DND-41 (cell line): Measurements from ENCODE around the gene CENPU.
"Not testable (repeated sequence)": the region's sequence is repeated elsewhere in the genome, so short reads cannot be mapped to it uniquely, and the experiment has no call there.

Experiments used
- ATAC-seq: fragments of 200-7000 bp; cut with Tn5 transposase; 3 replicates; pipeline ENCODE4 v1.9.1; 2021; ENCODE audit warnings: low read depth; ENCODE audit not compliant: insufficient read depth
- DNase-seq: peaks from one replicate; pipeline ENCODE4 v3.0.0-alpha.2; 2020
- H2AFZ ChIP-seq: 2 replicates; pipeline ENCODE4 v1.6.0; 2012; ENCODE audit warnings: low read depth, low read length
- H3K27ac ChIP-seq: 2 replicates; pipeline ENCODE4 v1.5.1; 2012; ENCODE audit warnings: low read length, inconsistent platforms
- H3K27me3 ChIP-seq: fragments of 200-600 bp; sonication (generic); 2 replicates; pipeline ENCODE4 v1.6.0; 2012; ENCODE audit warnings: low read length, mild to moderate bottlenecking, inconsistent platforms; ENCODE audit not compliant: insufficient read depth, poor library complexity
- H3K36me3 ChIP-seq: 2 replicates; pipeline ENCODE4 v1.5.1; 2012; ENCODE audit warnings: low read length, inconsistent platforms; ENCODE audit not compliant: insufficient read depth
- H3K4me1 ChIP-seq: 2 replicates; pipeline ENCODE4 v1.5.1; 2012; ENCODE audit warnings: mild to moderate bottlenecking, low read length; ENCODE audit not compliant: insufficient read depth
- H3K4me2 ChIP-seq: 2 replicates; pipeline ENCODE4 v1.6.0; 2012; ENCODE audit warnings: mild to moderate bottlenecking, moderate library complexity, low read length, inconsistent platforms; ENCODE audit not compliant: insufficient read depth
- H3K4me3 ChIP-seq, 2 experiments: fragments of 200-600 bp in 1 of 2; shearing (Covaris generic) in 1 of 2; 2 replicates each; pipeline ENCODE4 v1.5.1; 2012 to 2016; ENCODE audit warnings: inconsistent platforms in 2 of 2, low read length in 2 of 2, mild to moderate bottlenecking in 2 of 2, low read depth in 1 of 2, moderate library complexity in 1 of 2
- H3K79me2 ChIP-seq: 2 replicates; pipeline ENCODE4 v1.6.0; 2012; ENCODE audit warnings: low read length, inconsistent platforms; ENCODE audit not compliant: insufficient read depth
- H3K9ac ChIP-seq: 2 replicates; pipeline ENCODE4 v1.6.0; 2012; ENCODE audit warnings: low read depth, mild to moderate bottlenecking, inconsistent platforms, low read length, moderate library complexity
- H3K9me3 ChIP-seq: 2 replicates; pipeline ENCODE4 v1.5.1; 2012; ENCODE audit warnings: low read length, moderate library complexity, mild to moderate bottlenecking, inconsistent platforms; ENCODE audit not compliant: insufficient read depth, severe bottlenecking
- H4K20me1 ChIP-seq: 2 replicates; pipeline ENCODE4 v1.6.0; 2012; ENCODE audit warnings: low read length; ENCODE audit not compliant: insufficient read depth
- EZH2 ChIP-seq: IDR thresholded peaks from 3 replicates; pipeline ENCODE4 v1.6.1; 2012; ENCODE audit warnings: borderline replicate concordance, low read depth, mild to moderate bottlenecking, moderate library complexity, low read length, inconsistent platforms; ENCODE audit not compliant: severe bottlenecking
- TF ChIP-seq, protein P1 (sequence below): IDR thresholded peaks from 2 replicates; pipeline ENCODE4 v1.5.1; 2012; ENCODE audit warnings: borderline replicate concordance, low read length, moderate library complexity, mild to moderate bottlenecking; ENCODE audit not compliant: poor library complexity, severe bottlenecking; ENCODE audit errors: extremely low read depth

The CENPU gene, protein sequence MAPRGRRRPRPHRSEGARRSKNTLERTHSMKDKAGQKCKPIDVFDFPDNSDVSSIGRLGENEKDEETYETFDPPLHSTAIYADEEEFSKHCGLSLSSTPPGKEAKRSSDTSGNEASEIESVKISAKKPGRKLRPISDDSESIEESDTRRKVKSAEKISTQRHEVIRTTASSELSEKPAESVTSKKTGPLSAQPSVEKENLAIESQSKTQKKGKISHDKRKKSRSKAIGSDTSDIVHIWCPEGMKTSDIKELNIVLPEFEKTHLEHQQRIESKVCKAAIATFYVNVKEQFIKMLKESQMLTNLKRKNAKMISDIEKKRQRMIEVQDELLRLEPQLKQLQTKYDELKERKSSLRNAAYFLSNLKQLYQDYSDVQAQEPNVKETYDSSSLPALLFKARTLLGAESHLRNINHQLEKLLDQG

DNA sequence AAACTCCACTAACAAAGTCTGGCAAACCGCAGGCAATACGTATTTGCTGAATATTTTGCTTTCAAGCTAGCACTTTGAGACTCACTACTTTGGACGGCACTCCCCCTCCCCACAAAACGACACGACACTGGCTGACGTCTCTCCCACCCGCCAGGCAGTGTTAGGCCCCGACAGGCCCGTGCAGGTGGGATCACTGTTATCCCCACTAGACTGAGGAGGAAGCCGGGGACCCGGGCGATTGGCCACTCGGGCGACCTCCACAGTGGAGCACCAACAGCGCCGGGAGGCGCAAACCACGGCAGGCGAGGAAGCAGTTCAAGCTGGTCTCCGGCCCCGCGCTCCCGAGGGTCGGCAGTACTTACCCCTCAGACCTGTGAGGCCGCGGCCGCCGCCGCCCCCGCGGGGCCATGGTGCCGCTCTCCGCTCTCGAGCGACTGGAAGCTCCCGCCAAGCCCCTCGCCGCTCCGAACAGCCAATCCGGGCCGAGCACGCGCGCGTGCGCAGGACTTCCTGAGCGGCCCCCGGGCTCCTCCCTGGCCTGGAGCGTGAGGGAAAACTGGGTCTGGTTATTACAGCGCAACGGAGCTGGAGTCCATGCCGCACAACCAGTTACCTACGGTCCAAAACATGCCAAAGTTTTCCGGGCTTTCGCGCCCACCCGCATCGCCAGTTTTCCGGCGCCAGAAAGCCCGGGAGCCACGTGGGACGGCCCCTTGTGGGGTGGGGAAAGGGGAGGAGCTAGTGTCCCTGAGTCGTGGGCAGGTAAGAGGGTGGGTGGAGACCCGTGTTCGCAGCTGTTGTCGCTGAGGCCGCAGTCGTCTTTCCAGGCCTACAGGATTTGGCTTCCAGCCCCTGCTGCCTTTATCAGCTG, at the start of gene CENPU:
Gene CENPU, minus strand, starts transcription at position 443 of the 871 bp plus-strand sequence. Its CDS starts 34 bp downstream, at position 409.
- Histone ChIP-seq H3K36me3 (peaks cover 37% of the 10 kb centered on the region), H3K27ac (peak within 1 kb of the TSS; percentile 99), H3K79me2 (peaks cover 50% of the 10 kb centered on the region), H4K20me1 (peaks cover 39% of the 10 kb centered on the region), H2AFZ (peak within 1 kb of the TSS; percentile 87), H3K4me2 (peak within 1 kb of the TSS; percentile 92), H3K4me1 (peaks cover 45% of the 10 kb centered on the region), H3K9ac (peak within 1 kb of the TSS; percentile 99), H3K4me3 (peak within 1 kb of the TSS; percentile 98 to 99), H3K9me3 (no peaks in the 10 kb centered on the region), H3K27me3 (no peaks in the 10 kb centered on the region)
- DNase-seq (peak; percentile 98), ATAC-seq (peak; percentile 87)
- TF ChIP-seq EZH2: no peak
- TF ChIP-seq, protein P1, sequence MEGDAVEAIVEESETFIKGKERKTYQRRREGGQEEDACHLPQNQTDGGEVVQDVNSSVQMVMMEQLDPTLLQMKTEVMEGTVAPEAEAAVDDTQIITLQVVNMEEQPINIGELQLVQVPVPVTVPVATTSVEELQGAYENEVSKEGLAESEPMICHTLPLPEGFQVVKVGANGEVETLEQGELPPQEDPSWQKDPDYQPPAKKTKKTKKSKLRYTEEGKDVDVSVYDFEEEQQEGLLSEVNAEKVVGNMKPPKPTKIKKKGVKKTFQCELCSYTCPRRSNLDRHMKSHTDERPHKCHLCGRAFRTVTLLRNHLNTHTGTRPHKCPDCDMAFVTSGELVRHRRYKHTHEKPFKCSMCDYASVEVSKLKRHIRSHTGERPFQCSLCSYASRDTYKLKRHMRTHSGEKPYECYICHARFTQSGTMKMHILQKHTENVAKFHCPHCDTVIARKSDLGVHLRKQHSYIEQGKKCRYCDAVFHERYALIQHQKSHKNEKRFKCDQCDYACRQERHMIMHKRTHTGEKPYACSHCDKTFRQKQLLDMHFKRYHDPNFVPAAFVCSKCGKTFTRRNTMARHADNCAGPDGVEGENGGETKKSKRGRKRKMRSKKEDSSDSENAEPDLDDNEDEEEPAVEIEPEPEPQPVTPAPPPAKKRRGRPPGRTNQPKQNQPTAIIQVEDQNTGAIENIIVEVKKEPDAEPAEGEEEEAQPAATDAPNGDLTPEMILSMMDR: peak; percentile 1

DNA sequence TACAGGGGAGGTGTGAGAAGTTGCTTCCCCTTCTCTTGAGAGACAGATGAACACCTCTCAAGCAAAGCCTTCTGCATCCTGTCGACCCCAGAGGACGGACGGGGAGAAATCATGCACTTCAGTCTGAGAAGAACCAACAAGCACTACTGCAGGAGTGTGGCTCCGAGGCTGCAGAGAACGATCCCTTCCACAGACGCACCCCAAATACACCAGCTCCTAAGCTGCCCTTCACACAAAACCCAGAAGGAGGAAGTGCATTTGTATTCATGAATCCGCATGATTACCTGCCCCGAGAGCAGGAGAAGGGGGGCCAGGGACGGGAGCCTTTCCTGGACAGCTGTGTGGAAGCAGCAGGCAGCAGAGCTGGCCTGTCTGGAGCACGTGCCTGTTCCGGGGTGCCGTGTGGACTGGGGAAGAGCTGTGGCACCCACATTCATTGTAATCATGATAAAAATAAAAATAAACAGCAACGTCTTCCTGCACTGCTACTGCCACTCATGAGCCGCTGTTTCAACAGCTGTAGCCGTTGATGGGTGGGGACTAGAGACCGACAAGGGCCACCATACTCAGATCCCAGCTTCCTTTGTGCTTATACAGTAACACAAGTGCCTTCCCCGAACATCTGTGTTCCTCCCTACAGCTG, 49.0 kb upstream of the CENPU start:
- Histone ChIP-seq H3K36me3 (no peaks in the 10 kb centered on the region), H3K27me3 (no peaks in the 10 kb centered on the region), H3K4me2 (no peak overlapping the region), H4K20me1 (no peaks in the 10 kb centered on the region), H3K4me1 (peaks cover 21% of the 10 kb centered on the region), H3K27ac (no peak overlapping the region), H3K9me3 (no peaks in the 10 kb centered on the region), H3K4me3 (no peak overlapping the region), H2AFZ (0 out of 2 replicates have a peak overlapping the region, but pooled peaks have one; percentile 15), H3K79me2 (no peaks in the 10 kb centered on the region), H3K9ac (no peak overlapping the region)
- peak; percentile 27; the same call in 1 of the 3 replicates for ATAC-seq
- TF ChIP-seq, protein P1: no peak
- TF ChIP-seq EZH2: no peak
- DNase-seq: no peak

DNA sequence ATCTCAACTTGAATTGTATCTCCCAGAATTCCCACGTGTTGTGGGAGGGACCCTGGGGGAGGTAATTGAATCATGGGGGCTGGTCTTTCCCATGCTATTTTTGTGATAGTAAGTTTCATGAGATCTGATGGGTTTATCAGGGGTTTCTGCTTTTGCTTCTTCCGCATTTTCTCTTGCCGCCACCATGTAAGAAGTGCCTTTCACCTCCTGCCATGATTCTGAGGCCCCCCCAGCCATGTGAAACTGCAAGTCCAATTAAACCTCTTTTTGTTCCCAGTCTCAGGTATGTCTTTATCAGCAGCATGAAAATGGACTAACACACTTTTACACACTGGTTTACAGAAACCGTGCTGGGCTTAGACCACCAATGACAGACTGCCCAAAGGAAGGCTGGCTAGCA, 45.3 kb upstream of the CENPU start:
- ATAC-seq, H2AFZ ChIP-seq, H3K27me3 ChIP-seq, H3K4me2 ChIP-seq, H3K4me3 ChIP-seq, H3K27ac ChIP-seq, H3K79me2 ChIP-seq, H3K9me3 ChIP-seq, DNase-seq, H3K36me3 ChIP-seq, H3K4me1 ChIP-seq, H4K20me1 ChIP-seq, H3K9ac ChIP-seq: not testable (repeated sequence)
